DOHH2 (cell line): ENCODE results near the gene SLC25A42.
A peak's percentile ranks its signal among the peaks of the same experiment; 100 is the strongest.

Source experiments
- CTCF ChIP-seq: fragments of 200-600 bp; sonication (generic); IDR thresholded peaks from one replicate; pipeline ENCODE4 v1.5.1; 2014; ENCODE audit warnings: antibody characterized with exemption, mild to moderate bottlenecking, low read depth, low read length; ENCODE audit not compliant: poor library complexity, severe bottlenecking
- EZH2phosphoT487 ChIP-seq: fragments of 200-600 bp; sonication (generic); IDR thresholded peaks from 2 replicates; pipeline ENCODE4 v1.6.1; 2017; ENCODE audit warnings: borderline replicate concordance, mild to moderate bottlenecking, antibody characterized with exemption, low read length, moderate library complexity, mixed read lengths

GRCh38 chr19:19145684-19146608 is 82.2 kb downstream of the SLC25A42 start:
- TF ChIP-seq CTCF, result peak; percentile 84
- no peak for TF ChIP-seq EZH2phosphoT487
